Thoracic aorta (tissue), 2 donors: Measurements from ENCODE around the gene TUBA3D. TPM values are rescaled to one million over a fixed set of nuclear protein-coding genes. Genes with fewer than 3 reads are reported as not detected.
"Not testable (repeated sequence)": the region's sequence is repeated elsewhere in the genome, so short reads cannot be mapped to it uniquely, and the experiment has no call there.

Experiments used
- ATAC-seq: fragments of 150-250 bp; one replicate; pipeline ENCODE4 v1.8.0; 2017; ENCODE audit warnings: low read depth; ENCODE audit not compliant: insufficient number of reproducible peaks, low FRiP score
- DNase-seq: peaks from one replicate; pipeline ENCODE4 v3.0.0-alpha.2; 2020; ENCODE audit warnings: low spot score
- H3K27ac ChIP-seq, 2 donors: fragments of 200-600 bp; sonication (generic); 1 replicate in 1 of 2; 2 replicates in 1 of 2; pipeline ENCODE4 v1.5.1; 2016; ENCODE audit warnings: mild to moderate bottlenecking in 2 of 2, moderate library complexity in 2 of 2
- H3K27me3 ChIP-seq: fragments of 200-600 bp; sonication (generic); replicated peaks from 2 replicates; pipeline ENCODE4 v1.6.0; 2016; ENCODE audit warnings: mild to moderate bottlenecking; ENCODE audit not compliant: insufficient read depth
- H3K36me3 ChIP-seq: fragments of 200-600 bp; sonication (generic); one replicate; pipeline ENCODE4 v1.5.1; 2016
- H3K4me1 ChIP-seq, 2 donors: fragments of 200-600 bp; sonication (generic); 1 replicate in 1 of 2; 2 replicates in 1 of 2; pipeline versions ENCODE4 v1.5.1 to v1.6.0; 2016; ENCODE audit warnings: low read depth in 2 of 2, mild to moderate bottlenecking in 1 of 2; ENCODE audit not compliant: control insufficient read depth in 1 of 2
- H3K4me3 ChIP-seq: fragments of 200-600 bp; sonication (generic); 2 replicates; pipeline ENCODE4 v1.5.1; 2016; ENCODE audit warnings: mild to moderate bottlenecking
- H3K9me3 ChIP-seq: fragments of 200-600 bp; sonication (generic); 2 replicates; pipeline ENCODE4 v1.5.1; 2016
- CTCF ChIP-seq: fragments of 200-600 bp; sonication (generic); IDR thresholded peaks from one replicate; pipeline ENCODE4 v1.5.1; 2019; ENCODE audit warnings: antibody characterized with exemption
- total RNA-seq, 2 donors: library from RNA; depleted of rRNA; stranded (reverse); fragments of >200 nt; gene quantifications; one replicate each; pipeline versions ENCODE4 v1.1.0 to v1.2.3, GENCODE V29; 2016

The TUBA3D gene
- total RNA-seq, 2 donors from 2014 or later: not detected

- Histone ChIP-seq H3K27ac (no peak overlapping the region), H3K36me3 (peaks cover 24% of the 10 kb centered on the region), H3K4me3 (no peak overlapping the region), H3K27me3 (no peaks in the 10 kb centered on the region), H3K9me3 (no peaks in the 10 kb centered on the region), H3K4me1 (peaks cover 0 to under 1% of the 10 kb centered on the region in 2 donors)
- ATAC-seq: no peak
- no peak for TF ChIP-seq CTCF
- no peak for DNase-seq
Observed at GRCh38 chr2:131521961-131522781, 46.3 kb downstream of the TUBA3D start.

- not testable (repeated sequence) for H3K4me1 ChIP-seq, H3K27ac ChIP-seq, H3K27me3 ChIP-seq, H3K4me3 ChIP-seq, H3K36me3 ChIP-seq, DNase-seq, ATAC-seq, H3K9me3 ChIP-seq
Observed at GRCh38 chr2:131525256-131525655, 49.3 kb downstream of the TUBA3D start.

GRCh38 chr2:131527131-131528001, 51.4 kb downstream of the TUBA3D start, which contains the start of gene CCDC74A:
CCDC74A (plus strand) TSS chr2:131527888; CDS start chr2:131527971, 83 bp downstream.
- peak within 1 kb of the TSS; percentile 71 for H3K4me3 ChIP-seq
- H3K4me1 ChIP-seq, H3K9me3 ChIP-seq, DNase-seq, H3K27me3 ChIP-seq, H3K27ac ChIP-seq, H3K36me3 ChIP-seq: not testable (repeated sequence)
- ATAC-seq: peak; percentile 54

GRCh38 chr2:131528981-131529863, 53.3 kb downstream of the TUBA3D start:
- H3K36me3 ChIP-seq, ATAC-seq, H3K4me3 ChIP-seq, DNase-seq, H3K27me3 ChIP-seq, H3K4me1 ChIP-seq, H3K27ac ChIP-seq, H3K9me3 ChIP-seq: not testable (repeated sequence)

GRCh38 chr2:131529864-131530445, 54.0 kb downstream of the TUBA3D start:
- not testable (repeated sequence) for DNase-seq, ATAC-seq

GRCh38 chr2:131530626-131531344, 54.9 kb downstream of the TUBA3D start:
- H3K4me3 ChIP-seq, H3K4me1 ChIP-seq, H3K27ac ChIP-seq, H3K36me3 ChIP-seq, ATAC-seq, H3K9me3 ChIP-seq, DNase-seq, H3K27me3 ChIP-seq: not testable (repeated sequence)

More at GRCh38 chr2:131529864-131530445, 54.0 kb downstream of the TUBA3D start:
- H3K4me1 ChIP-seq, H3K27ac ChIP-seq, H3K36me3 ChIP-seq, H3K4me3 ChIP-seq, H3K9me3 ChIP-seq, H3K27me3 ChIP-seq: not testable (repeated sequence)

GRCh38 chr2:131531547-131532185, 55.7 kb downstream of the TUBA3D start:
- not testable (repeated sequence) for DNase-seq, H3K9me3 ChIP-seq

More at GRCh38 chr2:131531547-131532185, 55.7 kb downstream of the TUBA3D start:
- not testable (repeated sequence) for H3K36me3 ChIP-seq, H3K27ac ChIP-seq, ATAC-seq, H3K4me1 ChIP-seq, H3K4me3 ChIP-seq, H3K27me3 ChIP-seq
